GM19043 (cell line): ENCODE data around the gene SGK1.
"Not testable (repeated sequence)": the region's sequence is repeated elsewhere in the genome, so short reads cannot be mapped to it uniquely, and the experiment has no call there.

Source experiments
- ATAC-seq: cut with Tn5 transposase; IDR thresholded peaks from one replicate; pipeline ENCODE4 v1.9.1; 2021; ENCODE audit warnings: low read depth; ENCODE audit not compliant: unreplicated experiment

SGK1 gene

DNA sequence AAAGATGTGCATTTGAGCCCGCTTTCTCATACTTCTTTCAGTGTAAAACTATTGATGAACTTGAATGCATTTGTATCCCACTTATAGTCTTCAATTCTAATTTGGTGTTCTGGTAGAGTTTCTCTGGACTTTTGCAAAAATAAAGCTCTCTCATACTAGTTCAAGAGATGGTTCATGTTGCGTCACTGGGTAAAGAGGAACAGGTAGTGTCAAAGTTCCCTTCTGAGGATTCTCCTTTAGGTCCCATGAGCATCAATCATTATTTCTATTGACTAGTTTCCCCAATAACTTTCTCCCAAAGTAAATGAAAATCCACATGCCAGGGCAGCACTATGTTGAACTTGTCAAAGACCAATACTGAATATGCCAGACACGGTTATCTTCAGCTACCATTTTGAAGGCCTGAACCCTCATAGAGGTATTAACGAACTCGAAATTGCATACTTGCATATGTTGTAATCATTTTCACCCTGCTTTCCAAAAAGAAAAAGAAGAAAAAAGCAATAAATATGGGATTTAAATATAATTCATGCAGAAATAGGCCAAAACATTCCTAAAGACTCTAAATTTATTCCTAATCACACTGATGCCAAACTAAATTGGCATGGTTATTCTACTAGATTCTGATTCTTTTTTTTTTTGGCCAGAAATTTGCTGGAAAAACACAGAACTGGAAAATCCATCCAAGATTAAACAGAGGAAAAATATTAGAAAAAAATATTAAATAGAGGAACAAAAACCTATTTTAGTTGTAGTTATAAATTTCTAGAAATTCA lies 84.5 kb downstream of the SGK1 start:
- ATAC-seq, result no peak

- ATAC-seq, result no peak
Observed at GRCh38 chr6:134230940-134231339, 87.0 kb downstream of the SGK1 start.

- no peak for ATAC-seq
Observed at GRCh38 chr6:134230087-134230700, 87.7 kb downstream of the SGK1 start.

DNA sequence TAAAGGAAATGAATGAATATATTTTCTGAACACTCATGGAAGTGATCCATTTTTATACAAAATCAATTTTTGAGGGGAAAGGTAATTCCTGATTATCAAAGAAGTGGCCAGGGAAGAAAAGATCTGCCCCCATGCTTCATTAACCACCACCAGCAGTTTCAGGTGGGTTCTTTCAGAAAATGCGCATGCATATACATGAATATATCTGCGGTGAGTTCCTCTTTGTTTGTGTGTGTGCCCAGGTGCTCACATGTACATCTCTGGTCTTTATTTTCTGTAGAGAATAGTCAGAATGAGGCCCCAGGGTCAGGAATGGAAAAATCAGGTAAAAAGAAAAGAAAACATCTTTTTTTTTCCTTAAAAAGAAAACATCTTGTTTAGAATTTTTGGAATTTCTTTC lies 88.4 kb downstream of the SGK1 start:
- ATAC-seq, result no peak

DNA sequence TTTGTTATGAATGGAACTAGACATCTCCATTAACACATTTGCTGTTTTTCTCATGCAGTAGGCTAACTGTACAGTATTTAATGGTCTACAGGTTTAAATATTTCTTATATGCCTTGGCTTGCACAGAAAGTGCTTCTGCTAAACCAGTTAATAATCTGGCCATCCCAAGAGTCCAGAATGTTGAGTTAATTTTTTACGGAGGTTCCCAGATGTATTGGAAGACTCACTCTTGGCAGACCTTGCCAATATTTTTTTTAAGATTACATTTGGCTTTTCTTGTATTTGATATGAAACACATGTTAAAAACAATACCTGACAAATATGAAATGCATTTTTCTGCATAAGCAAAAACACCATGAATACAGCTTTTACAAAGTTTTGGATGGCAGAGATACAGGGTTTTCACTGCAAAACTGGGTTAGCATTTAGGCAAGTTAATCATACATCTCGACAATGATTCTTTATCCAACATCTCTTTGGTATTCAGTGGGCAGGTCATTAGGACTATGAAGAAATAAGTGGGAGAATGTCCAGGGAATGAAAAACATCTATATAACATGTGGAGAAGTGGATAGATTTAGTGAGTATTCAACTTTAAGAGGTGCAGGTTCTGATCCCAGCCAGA lies 94.0 kb downstream of the SGK1 start:
- ATAC-seq, result no peak

DNA sequence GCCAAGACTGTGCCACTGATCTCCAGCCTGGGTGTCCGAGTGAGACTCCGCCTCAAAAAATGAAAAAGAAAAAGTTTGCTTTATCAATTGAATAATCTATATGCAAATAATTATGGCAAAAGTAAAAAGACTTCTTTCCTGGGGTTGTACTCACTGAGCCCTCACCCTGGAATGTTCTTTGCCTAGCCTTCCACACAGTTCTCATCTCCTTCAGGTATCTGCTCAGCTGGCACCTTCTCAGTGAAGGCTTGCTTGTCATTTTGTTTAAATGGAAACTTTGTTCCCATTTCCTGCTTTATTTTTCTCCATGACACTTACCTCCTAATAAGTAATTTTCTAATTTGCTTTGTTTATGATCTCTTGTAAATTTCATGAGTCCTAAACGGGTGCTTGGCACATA lies 96.7 kb downstream of the SGK1 start:
- ATAC-seq, result no peak

DNA sequence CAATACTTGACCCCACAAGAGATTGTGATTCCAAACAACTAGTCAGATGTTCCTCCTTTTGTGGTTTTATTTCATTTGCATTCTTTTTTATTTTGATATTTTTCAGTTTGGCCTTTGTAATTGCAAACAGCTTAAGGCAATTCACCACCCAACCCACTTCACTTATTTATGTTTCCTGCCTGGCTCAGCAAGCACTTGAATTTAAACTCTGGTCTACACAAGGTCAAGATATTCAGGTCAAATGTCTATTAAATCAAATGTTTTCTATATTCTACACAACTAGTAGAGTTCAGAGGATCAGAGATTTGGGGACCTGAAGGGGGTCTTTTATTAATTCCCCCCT lies 100.1 kb downstream of the SGK1 start:
- no peak for ATAC-seq

GRCh38 chr6:134217105-134217797 lies 100.7 kb downstream of the SGK1 start:
- no peak for ATAC-seq

DNA sequence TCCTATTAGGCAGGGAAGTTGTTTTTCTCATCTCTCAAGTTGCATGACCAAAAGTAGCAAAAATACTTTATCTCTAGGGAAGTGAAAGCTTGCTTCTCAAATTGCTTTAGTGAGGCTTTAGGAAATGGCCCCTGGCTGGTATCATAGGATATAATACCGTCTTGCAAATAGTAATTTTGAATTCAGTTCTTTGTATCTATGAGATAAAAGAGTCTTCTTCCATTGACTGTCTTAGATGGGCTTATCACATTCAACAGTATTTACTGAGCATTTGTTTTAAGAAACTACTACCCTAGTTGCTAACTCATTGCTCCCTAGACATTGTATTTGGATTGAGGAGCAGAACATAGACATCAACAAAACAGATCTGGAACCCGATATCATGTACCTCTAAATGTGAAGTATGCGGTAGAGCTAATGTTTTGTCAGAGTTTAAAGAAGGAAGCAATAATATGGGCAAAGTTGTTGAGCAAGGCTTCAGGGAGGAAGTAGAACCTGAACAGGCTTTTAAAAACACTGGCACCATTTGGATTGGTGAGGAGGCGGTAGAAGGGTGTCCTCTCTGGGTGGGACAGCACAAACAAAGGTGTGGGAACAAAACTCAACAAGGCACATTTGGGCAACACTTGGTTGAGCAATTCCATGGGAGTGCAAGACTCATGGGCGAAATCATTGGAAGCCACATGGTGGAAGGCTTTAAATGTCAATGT lies 101.5 kb downstream of the SGK1 start:
- no peak for ATAC-seq

- not testable (repeated sequence) for ATAC-seq
Observed at GRCh38 chr6:134213410-134213809, 104.5 kb downstream of the SGK1 start.

DNA sequence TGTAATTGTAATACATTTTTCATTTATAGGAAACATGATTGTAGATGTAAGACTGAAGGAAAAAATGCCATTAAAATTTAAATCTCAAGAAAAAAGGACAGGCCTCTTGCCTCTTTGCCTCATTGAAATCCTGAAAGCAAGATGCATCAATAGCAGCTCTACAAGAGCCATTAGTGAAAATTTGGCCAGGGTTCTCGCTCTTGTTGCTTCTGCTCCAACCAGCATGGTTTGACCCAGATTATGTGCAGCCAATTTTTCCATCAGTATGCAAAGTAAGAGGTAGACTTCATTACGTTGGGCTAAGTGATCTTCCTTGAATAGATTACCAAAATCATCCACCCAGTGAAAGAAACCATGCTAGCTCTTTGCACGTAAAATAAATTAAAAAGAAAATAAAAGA lies 106.6 kb downstream of the SGK1 start:
- ATAC-seq, result no peak

DNA sequence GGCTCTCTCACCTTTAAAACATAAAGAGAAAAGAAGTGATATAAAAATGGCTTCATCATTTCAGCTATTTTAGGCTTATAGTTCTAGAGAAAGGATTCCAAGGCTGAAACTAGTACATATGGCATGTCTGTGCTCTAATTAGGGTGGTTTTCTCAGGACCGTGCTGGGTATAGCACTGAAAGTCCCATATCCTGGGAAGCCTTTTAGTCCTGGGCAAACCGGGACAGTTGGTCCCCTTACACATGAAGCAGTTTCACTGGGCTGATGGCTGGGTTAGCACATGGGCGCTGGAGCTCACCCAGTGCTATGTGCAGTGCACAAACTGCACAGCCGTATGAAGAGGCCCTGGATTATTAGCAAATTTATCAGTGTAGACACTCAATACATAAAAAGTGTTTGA lies 110.5 kb downstream of the SGK1 start:
- ATAC-seq, result no peak

DNA sequence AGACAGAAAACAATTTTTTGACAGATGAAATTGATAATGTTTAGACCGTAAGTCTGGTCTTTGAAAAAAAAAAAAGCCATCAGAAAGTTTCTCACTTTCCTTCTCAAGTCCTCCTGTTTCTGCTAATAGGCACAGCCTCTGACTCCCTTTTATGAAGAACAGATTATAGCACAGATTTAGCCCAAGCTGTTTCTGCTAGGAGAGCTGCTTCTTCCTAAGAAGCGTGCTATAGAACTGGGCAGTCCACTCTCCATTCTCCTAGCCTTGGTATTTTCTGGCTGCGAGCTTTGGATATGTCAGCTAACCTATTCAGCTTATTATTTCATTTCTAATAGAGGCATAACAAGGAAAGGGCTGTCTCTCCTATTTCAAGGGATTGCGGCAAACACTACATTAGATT lies 112.5 kb downstream of the SGK1 start:
- no peak for ATAC-seq

GRCh38 chr6:134204759-134205158 lies 113.2 kb downstream of the SGK1 start:
- ATAC-seq, result not testable (repeated sequence)

- ATAC-seq, result no peak
Observed at GRCh38 chr6:134204031-134204430, 113.9 kb downstream of the SGK1 start.

DNA sequence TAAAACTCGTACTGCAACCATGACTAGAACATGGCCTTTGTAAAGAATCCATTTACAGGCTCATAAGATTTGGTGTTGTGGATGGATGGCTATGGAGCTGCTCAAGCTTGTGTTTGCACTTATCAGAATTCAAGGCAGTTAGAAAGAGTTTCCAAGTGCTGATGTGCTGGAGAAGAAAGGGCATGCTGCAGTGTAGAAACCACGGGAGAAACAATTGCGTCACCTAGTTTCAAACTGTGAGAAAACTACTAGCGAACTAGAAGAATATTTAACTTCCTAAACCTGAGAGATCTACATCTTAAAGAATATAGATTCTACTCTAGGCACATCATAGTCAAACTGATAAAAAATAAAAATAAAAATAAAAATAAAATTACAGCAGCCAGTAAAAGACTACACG lies 116.2 kb downstream of the SGK1 start:
- ATAC-seq, result no peak

DNA sequence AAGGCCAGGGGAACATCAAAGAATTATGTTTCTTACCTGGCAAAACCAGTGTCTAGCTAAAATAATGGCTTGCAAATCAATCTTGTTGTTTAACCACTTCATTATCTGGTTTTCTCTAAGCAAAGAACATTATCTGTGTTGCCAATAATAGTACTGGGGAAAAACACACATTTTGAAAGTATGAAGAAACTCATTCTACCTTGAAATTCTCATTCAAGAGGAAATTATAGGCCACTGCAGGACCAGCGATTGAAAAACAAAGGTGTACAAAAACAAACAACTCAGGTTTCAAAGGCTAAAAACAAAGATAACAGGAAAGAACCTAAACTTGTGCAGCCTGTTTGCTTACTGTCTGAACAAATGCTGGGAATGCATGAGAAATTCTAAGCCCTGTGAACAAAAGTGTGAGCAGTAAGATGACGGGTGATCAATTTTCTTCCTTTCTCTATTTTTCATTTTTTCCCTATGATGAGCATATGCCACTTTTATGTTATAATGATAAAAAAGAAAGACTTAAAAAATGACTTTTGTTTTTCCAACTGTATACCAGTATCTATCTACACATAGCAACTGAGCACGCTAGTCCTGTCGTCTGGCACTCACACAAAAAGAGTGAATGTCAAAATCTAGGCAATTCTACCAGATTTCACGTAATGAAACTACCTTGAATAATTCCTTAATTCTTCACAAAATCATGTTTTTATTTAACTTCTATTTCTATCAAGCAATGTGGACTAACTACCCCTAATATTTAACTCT lies 117.9 kb downstream of the SGK1 start:
- ATAC-seq, result no peak

DNA sequence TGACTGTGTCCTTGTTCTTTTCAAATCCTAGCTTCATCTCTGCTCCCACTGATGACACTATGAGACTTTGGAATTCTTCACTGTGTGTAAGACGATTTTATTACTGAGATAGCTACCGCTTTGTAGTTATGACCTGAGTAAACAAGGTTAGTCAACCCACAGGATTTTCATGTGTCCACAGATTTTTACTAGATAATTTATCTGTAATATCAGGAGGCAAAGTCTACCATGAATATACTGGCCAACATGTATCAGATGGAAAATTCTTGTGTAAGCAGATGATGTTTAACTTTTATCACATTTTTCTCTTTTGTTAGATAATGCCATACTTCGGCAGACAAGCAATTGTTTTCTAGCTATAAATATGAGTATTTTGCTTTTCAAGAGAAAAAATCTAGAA lies 119.8 kb downstream of the SGK1 start:
- no peak for ATAC-seq

DNA sequence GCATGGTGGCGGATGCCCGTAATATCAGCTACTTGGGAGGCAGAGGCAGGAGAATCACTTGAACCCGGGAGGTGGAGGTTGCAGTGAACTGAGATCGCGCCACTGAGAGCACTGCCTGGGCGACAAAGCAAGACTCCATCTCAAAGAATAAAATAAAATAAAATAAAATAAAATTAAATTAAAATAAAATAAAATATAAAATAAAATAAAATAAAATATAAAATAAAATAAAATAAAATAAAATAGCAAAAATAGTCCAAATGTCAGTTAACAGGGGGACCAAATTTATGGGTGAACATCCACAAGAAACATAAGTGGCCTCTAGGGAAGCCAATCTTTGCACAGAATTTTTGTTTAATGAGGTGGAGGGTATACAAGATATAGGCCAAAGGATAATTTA lies 120.2 kb downstream of the SGK1 start:
- ATAC-seq, result not testable (repeated sequence)

GRCh38 chr6:134196568-134197193 lies 121.2 kb downstream of the SGK1 start:
- no peak for ATAC-seq
